ENCODE measurements around the gene ARHGAP27. TPM values are rescaled to one million over a fixed set of nuclear protein-coding genes. Genes with fewer than 3 reads are reported as not detected.

Gene ARHGAP27
- total RNA-seq, 2 experiments from 2014 or later, result 55.5 to 56.8 TPM

GRCh38 chr17:45413498-45413923, 19.2 kb downstream of the ARHGAP27 start:
- intact Hi-C loops (cut with micrococcal nuclease; ENCODE audit: unreplicated experiment), result no loop called here
- peaks cover 17% of the 10 kb centered on the region for H3K79me2 ChIP-seq (ENCODE audit: insufficient read depth, low read depth, low read length)
- POLR2A ChIA-PET, result no interaction called here
- no peak overlapping the region for H2AFZ ChIP-seq (ENCODE audit: low read length)
- no peaks in the 10 kb centered on the region for H3K36me3 ChIP-seq (ENCODE audit: insufficient read depth, low read length)
- no peak overlapping the region for H3K4me2 ChIP-seq (ENCODE audit: low read length)
- no peak overlapping the region for H3K4me3 ChIP-seq (ENCODE audit: low read depth, low read length, poor library complexity, severe bottlenecking)
- TF ChIP-seq EZH2phosphoT487 (IDR thresholded peaks at IDR 0.05; ENCODE audit: borderline replicate concordance, low read depth, low read length) (no peak), CTCF (conservative IDR thresholded peaks at IDR 0.05; ENCODE audit: low read length) (no peak)
- CTCF ChIA-PET (ENCODE audit: unreplicated experiment), result no interaction called here
- H3K27ac ChIP-seq (ENCODE audit: low read depth, low read length, poor library complexity, severe bottlenecking), result no peak overlapping the region
- no TSS peak for BruUV-seq (replicated peaks)
- 0 out of 2 replicates have a peak, but pooled peaks cover 6% of the 10 kb centered on the region for H4K20me1 ChIP-seq (ENCODE audit: insufficient read depth, low read length)
- DNase-seq (ENCODE audit: low spot score), result no peak
- no peaks in the 10 kb centered on the region for H3K9me3 ChIP-seq (ENCODE audit: low read length)
- H3K4me1 ChIP-seq (ENCODE audit: insufficient read depth, low read length, poor library complexity, severe bottlenecking), result peaks cover 45% of the 10 kb centered on the region
- H3K9me2 ChIP-seq (ENCODE audit: insufficient read depth, low read length), result no peaks in the 10 kb centered on the region

- no peaks in the 10 kb centered on the region for H3K9me3 ChIP-seq (ENCODE audit: low read length)
- peaks cover 64% of the 10 kb centered on the region for H3K4me1 ChIP-seq (ENCODE audit: insufficient read depth, low read length, poor library complexity, severe bottlenecking)
- no peak for DNase-seq (ENCODE audit: low spot score)
- intact Hi-C loops (cut with micrococcal nuclease; ENCODE audit: unreplicated experiment), result no loop called here
- peak overlapping the region; percentile 68 for H3K27ac ChIP-seq (ENCODE audit: low read depth, low read length, poor library complexity, severe bottlenecking)
- no TSS peak for BruUV-seq (replicated peaks)
- peak overlapping the region; percentile 80; the same call in 1 of the 2 replicates for H2AFZ ChIP-seq (ENCODE audit: low read length)
- 0 out of 2 replicates have a peak, but pooled peaks cover 6% of the 10 kb centered on the region for H4K20me1 ChIP-seq (ENCODE audit: insufficient read depth, low read length)
- H3K9me2 ChIP-seq (ENCODE audit: insufficient read depth, low read length), result no peaks in the 10 kb centered on the region
- ChIA-PET CTCF (ENCODE audit: unreplicated experiment) (no interaction called here), POLR2A (no interaction called here)
- H3K36me3 ChIP-seq (ENCODE audit: insufficient read depth, low read length), result peaks cover 6% of the 10 kb centered on the region; the same call in 1 of the 2 replicates
- H3K4me2 ChIP-seq (ENCODE audit: low read length), result peak overlapping the region; percentile 92; the same call in 1 of the 2 replicates
- H3K79me2 ChIP-seq (ENCODE audit: insufficient read depth, low read depth, low read length), result peaks cover 36% of the 10 kb centered on the region
- H3K4me3 ChIP-seq (ENCODE audit: low read depth, low read length, poor library complexity, severe bottlenecking), result no peak overlapping the region
- TF ChIP-seq CTCF (conservative IDR thresholded peaks at IDR 0.05; ENCODE audit: low read length) (no peak), EZH2phosphoT487 (IDR thresholded peaks at IDR 0.05; ENCODE audit: borderline replicate concordance, low read depth, low read length) (no peak)
Observed at GRCh38 chr17:45411348-45412105, 21.1 kb downstream of the ARHGAP27 start.

Measured in OCI-LY7 (cell line).